GM19468 (cell line): ENCODE measurements around the gene TUBGCP4.
"Not testable (repeated sequence)": the region's sequence is repeated elsewhere in the genome, so short reads cannot be mapped to it uniquely, and the experiment has no call there.

Source experiments
- ATAC-seq: cut with Tn5 transposase; IDR thresholded peaks from one replicate; pipeline ENCODE4 v1.9.1; 2021; ENCODE audit warnings: mild to moderate bottlenecking, moderate library complexity, moderate number of reproducible peaks; ENCODE audit not compliant: unreplicated experiment; ENCODE audit errors: extremely low read depth

TUBGCP4 gene

DNA sequence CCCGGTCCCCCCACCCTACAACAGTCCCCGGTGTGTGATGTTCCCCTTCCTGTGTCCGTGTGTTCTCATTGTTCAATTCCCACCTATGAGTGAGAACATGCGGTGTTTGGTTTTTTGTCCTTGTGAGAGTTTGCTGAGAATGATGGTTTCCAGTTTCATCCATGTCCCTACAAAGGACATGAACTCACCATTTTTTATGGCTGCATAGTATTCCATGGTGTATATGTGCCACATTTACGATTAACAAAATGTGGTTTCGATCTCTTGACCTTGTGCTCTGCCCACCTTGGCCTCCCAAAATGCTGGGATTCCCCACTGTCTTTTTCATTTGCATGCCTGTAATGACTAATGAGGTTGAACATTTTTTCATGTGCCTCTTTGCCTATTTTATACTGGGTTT, 22.7 kb downstream of the TUBGCP4 start:
- not testable (repeated sequence) for ATAC-seq

GRCh38 chr15:43402255-43402654, 31.4 kb downstream of the TUBGCP4 start:
- ATAC-seq = no peak

- no peak for ATAC-seq
Measured at GRCh38 chr15:43403616-43404015, 32.7 kb downstream of the TUBGCP4 start.

GRCh38 chr15:43404130-43404529, 33.2 kb downstream of the TUBGCP4 start:
- ATAC-seq = no peak

- ATAC-seq = no peak
Measured at GRCh38 chr15:43406189-43406588, 35.3 kb downstream of the TUBGCP4 start.

GRCh38 chr15:43406808-43407207, 35.9 kb downstream of the TUBGCP4 start:
- ATAC-seq = no peak

GRCh38 chr15:43408789-43409188, 37.9 kb downstream of the TUBGCP4 start:
- no peak for ATAC-seq

DNA sequence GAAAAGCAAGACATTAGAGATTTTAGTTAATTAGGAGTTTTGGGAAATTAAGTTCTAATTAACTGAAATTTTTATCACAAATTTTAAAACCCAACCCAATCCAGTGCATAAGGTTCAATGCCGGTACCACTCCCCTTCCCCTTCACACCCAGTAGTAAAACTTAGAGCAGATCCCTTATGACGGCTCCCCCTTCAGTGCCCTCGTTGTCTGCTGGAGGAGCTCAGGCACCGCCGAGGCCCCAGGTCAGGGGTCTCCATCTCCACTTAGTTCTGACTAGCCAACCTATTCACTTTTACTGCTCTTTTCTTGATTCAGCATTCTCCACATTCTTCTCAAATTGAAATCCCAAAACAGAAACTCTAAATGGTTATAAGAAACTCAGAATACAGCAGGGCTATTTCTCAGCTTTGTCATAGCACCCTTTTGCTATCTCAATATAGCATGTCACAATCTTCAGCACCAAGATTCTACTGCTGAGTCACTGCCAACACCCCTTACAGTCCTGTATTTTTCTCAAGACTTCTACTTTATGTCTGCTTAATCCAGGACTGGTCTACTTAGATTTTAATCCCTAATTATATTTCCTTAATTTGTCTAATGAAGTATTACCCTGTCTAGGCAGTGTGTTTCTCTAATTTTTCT, 39.8 kb downstream of the TUBGCP4 start:
- no peak for ATAC-seq

DNA sequence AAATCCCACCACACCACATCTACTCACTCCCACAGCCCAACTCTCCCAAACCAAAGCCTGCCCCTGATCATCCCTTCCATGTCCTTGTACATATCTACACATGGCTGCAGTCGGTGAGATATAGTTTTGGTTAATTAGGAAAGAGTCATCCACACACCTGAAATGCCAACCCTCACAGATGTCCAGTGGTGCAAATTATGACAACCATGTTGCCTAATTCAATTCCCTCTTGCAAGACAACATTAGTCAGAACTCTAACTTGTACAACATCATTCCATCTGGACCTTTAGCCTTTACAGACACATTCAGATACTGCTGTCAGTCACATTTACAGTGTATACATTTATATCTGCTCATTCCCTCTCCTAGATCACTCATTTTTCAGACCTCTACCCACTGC, 41.2 kb downstream of the TUBGCP4 start:
- no peak for ATAC-seq

GRCh38 chr15:43414196-43414595, 43.3 kb downstream of the TUBGCP4 start:
- no peak for ATAC-seq

DNA sequence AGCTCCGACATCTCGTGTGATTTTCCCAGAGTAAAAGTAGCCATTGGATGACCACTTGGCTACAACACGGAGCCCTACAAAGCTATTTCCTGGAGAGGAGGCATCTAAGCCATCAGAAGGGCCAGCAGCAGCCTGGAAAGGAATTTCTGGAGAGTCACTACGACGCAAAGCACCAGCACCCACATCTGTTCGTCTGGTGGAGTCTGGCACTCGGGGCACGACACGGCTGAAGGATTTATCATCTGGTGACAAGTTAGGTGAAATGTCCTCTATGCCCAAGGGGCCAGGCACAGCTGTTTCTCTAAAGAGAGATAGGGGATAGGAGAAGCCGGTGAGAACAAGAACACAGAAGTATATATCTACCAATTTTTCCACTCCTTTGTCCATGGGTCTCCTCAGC, 49.5 kb downstream of the TUBGCP4 start:
- ATAC-seq = no peak

- no peak for ATAC-seq
Measured at GRCh38 chr15:43420876-43421275, 50.0 kb downstream of the TUBGCP4 start.

DNA sequence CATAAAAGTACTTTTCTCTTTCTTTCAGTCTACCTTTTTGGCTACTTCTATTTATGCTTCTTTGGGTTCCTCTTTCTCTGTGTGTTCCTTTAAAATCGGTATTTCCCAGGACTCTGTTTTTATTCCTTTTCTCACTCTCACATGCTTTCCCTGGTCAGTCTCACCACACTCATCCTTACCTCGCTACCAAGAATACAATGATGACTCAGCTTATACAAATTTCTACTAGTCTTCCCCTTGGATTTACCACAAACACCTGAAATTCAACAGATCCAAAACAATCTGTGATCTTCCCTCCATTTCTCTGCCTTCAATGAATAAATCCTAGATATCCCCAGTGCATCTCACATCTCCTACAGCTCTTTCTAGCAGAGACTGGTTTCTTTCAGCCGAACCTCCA, 52.9 kb downstream of the TUBGCP4 start:
- no peak for ATAC-seq

DNA sequence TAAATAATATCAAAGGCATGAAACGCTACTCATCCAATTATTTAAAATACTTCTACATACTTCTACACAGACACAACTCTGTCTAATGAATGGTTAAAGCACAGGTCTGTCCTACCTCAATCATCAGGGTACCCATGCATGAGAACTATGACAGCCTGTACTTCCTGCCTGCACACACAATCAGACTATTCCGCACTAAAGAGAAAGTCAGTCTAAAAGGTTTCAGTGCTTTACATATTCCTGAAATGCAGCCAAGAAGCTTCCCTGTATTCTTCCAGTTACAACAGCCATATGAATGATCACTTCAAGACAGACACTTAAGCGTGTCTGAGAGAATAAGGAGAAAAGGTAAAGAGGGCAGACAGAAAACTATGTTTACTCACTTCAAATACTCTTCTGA, 58.8 kb downstream of the TUBGCP4 start:
- ATAC-seq = no peak

DNA sequence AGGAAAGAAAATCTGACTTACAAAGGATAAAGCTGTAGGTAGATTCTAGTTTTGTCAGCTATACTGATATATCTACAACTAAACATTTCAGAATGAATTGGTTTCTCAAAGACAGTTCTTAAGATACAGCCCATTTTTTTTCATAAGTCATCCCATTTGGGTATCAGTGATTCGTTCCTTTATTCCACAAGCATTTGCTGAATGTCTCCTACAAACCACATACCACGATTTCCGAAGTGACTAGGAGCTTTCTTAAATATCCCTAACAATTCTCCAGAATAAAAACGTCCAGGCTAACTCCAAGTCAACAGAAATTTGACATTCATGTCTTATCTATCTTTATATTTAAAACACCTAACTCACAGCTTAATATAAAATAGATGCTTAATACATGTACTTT, 62.3 kb downstream of the TUBGCP4 start:
- ATAC-seq = no peak

GRCh38 chr15:43433661-43434303, 62.9 kb downstream of the TUBGCP4 start:
- ATAC-seq = no peak

- ATAC-seq = no peak
Measured at GRCh38 chr15:43434446-43434845, 63.5 kb downstream of the TUBGCP4 start.

DNA sequence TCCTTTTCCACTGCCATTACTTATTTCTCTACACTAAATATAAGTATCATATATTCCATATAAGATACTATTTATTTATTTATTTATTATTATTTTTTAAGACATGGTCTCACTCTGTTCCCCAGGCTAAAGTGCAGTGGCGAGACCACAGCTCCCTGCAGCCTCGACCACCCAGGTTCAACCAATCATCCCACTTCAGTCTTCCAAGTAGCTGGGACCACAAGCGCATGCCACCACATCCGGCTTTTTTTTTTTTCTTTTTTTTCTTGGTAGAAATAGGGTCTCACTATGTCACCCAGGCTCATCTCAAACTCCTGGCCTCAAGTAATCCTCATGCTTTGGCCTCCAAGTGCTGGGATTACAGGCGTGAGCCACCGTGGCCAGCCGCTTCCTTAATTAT, 65.5 kb downstream of the TUBGCP4 start:
- no peak for ATAC-seq

GRCh38 chr15:43439268-43439667, 68.4 kb downstream of the TUBGCP4 start:
- ATAC-seq = no peak

- peak; percentile 8 for ATAC-seq
Measured at GRCh38 chr15:43440721-43441281, 69.9 kb downstream of the TUBGCP4 start.

DNA sequence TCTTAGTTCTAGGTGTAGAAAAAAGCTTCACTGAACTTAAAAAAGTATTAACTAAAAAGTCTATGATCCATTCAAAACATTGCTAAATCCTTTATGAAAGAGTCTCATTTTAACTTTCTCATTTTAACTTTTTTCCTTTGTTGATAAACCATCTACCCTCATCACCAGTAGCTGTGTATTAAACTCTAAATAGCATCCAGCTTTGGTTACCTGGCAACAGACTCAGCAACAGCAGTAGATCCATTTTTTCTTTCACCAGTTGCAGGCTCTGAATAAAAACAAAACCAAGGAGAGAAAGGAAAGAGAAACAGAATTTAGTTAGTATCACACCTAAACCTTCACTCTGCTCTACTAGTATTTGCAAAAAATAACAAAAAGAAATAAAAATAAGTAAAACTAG, 70.4 kb downstream of the TUBGCP4 start:
- no peak for ATAC-seq

- ATAC-seq = no peak
Measured at GRCh38 chr15:43446344-43446743, 75.4 kb downstream of the TUBGCP4 start.
